K562 (cell line): ENCODE data around the gene GIMAP1.

Experiments used
- EP300 ChIP-seq: IDR thresholded peaks from 2 replicates; pipeline ENCODE4 v1.6.1; 2012; ENCODE audit warnings: low read length, improper control_type of control experiment
- EZH2 ChIP-seq: IDR thresholded peaks from 2 replicates; pipeline ENCODE4 v1.6.1; 2012; ENCODE audit warnings: low read depth, mild to moderate bottlenecking, inconsistent platforms, low read length, borderline replicate concordance
- POLR2A ChIP-seq: fragments of 450-650 bp; conservative IDR thresholded peaks from 2 replicates; pipeline ENCODE4 v1.6.1; 2016
- POLR2AphosphoS5 ChIP-seq: IDR thresholded peaks from 2 replicates; pipeline ENCODE4 v1.6.1; 2011; ENCODE audit warnings: mild to moderate bottlenecking, low read depth, low read length, moderate library complexity; ENCODE audit not compliant: control insufficient read depth, insufficient read depth
- SAFB ChIP-seq: fragments of 200-400 bp; formaldehyde crosslinking; IDR thresholded peaks from 2 replicates; pipeline ENCODE4 v1.6.1; 2017; ENCODE audit warnings: low read depth, low read length, borderline replicate concordance
- ZBTB8A ChIP-seq: fragments of 450-650 bp; IDR thresholded peaks from 2 replicates; pipeline ENCODE4 v1.6.1; 2018; ENCODE audit warnings: mild to moderate bottlenecking, moderate library complexity; ENCODE audit not compliant: partially characterized antibody
- ZNF274 ChIP-seq: IDR thresholded peaks from 2 replicates; pipeline ENCODE4 v1.6.1; 2011; ENCODE audit warnings: low read depth, mild to moderate bottlenecking, low read length, moderate library complexity, borderline replicate concordance
- TF ChIP-seq, protein P1 (sequence below), 3 experiments: IDR thresholded peaks in 2 of 3; conservative IDR thresholded peaks in 1 of 3; 2 replicates each; pipeline ENCODE4 v1.5.1; 2011 to 2012; ENCODE audit warnings: low read length in 3 of 3, mild to moderate bottlenecking in 3 of 3, control low read depth in 2 of 3, improper control_type of control experiment in 1 of 3, inconsistent platforms in 1 of 3, low read depth in 1 of 3, mixed read lengths in 1 of 3, moderate library complexity in 1 of 3; ENCODE audit not compliant: insufficient read depth in 2 of 3

DNA sequence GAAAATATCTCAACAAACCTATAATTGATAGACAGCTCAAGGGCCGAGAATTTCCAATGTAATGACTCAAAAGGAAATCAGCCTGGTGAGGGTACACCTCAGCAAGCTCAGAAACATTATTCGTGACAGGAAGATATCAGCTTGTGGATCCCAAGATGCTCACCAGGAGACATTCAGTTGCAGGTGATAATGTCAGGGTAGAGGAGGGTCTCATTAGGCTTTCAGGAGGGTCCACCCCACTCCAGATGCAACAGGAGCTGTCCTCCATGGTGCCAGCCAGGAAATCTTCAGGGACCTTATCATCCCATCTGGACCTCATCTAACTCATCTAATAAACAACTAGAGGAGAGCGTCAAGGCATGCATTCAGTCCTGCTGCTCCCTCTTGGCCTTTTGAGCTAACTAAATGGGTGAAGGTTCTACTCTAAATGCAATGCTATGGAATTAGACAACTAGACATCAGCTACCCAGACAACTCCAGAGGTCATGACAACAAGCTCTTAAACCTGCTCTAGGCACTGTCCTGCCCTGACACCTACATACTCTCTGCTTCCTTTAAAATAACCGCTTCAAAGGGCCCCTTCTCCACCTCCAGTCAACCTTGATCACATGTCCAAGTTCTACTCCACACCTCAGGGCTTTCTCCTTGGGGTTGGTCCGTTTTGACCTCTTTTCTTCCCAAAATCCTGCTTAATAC is 16.5 kb downstream of the GIMAP1 start:
- TF ChIP-seq, protein P1, sequence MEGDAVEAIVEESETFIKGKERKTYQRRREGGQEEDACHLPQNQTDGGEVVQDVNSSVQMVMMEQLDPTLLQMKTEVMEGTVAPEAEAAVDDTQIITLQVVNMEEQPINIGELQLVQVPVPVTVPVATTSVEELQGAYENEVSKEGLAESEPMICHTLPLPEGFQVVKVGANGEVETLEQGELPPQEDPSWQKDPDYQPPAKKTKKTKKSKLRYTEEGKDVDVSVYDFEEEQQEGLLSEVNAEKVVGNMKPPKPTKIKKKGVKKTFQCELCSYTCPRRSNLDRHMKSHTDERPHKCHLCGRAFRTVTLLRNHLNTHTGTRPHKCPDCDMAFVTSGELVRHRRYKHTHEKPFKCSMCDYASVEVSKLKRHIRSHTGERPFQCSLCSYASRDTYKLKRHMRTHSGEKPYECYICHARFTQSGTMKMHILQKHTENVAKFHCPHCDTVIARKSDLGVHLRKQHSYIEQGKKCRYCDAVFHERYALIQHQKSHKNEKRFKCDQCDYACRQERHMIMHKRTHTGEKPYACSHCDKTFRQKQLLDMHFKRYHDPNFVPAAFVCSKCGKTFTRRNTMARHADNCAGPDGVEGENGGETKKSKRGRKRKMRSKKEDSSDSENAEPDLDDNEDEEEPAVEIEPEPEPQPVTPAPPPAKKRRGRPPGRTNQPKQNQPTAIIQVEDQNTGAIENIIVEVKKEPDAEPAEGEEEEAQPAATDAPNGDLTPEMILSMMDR (IDR thresholded peaks at IDR 0.05 in 2 of 3, conservative IDR thresholded peaks at IDR 0.05 in 1 of 3; ENCODE audit: insufficient read depth in 2 of 3, low read depth in 1 of 3, low read length in 3 of 3) = no peak
- TF ChIP-seq SAFB (no peak), ZNF274 (no peak), EP300 (no peak), POLR2A (no peak), POLR2AphosphoS5 (no peak), ZBTB8A (no peak), EZH2 (no peak)
